Stimulated activated CD4-positive, alpha-beta T cell treated with anti-CD3 and anti-CD28 coated beads, Interleukin-15, amount 100 ng/mL, for 48 hours (primary cell): ENCODE data around the gene LBHD1.
A peak's percentile ranks its signal among the peaks of the same experiment; 100 is the strongest.
"Not testable (repeated sequence)": the region's sequence is repeated elsewhere in the genome, so short reads cannot be mapped to it uniquely, and the experiment has no call there.

ENCODE experiments used
- DNase-seq, 2 donors: peaks; one replicate each; pipeline ENCODE4 v3.0.0-alpha.2; 2020; ENCODE audit warnings: low read depth in 2 of 2

LBHD1 gene

GRCh38 chr11:62693624-62694023, 21.6 kb upstream of the LBHD1 start:
- DNase-seq: not testable (repeated sequence)

- no peak for DNase-seq
Observed at GRCh38 chr11:62689421-62690183, 17.5 kb upstream of the LBHD1 start, which contains the start of gene LRRN4CL. Gene LRRN4CL (minus strand): TSS chr11:62689530. CDS start chr11:62688508, 1,022 bp downstream.

DNA sequence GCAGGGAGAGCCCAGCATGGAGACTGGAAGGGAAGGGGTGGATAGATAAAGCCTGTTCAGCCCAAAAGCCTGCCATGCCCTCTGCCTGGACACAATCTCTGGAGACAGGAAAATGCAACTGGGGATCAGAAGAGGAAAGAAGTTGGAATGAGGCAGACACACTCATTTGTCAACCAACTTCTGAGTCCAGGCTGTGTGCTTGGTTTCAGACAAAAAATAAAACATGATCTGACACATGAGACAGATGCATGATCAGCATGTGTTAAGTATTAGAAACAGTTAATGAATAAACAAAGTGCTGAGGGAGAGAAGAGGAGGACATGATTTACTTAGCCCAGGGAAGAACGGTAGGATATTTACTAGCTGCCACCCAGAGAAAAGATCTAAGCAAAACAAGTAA, 16.4 kb upstream of the LBHD1 start:
- DNase-seq: no peak

GRCh38 chr11:62687508-62688396, 15.7 kb upstream of the LBHD1 start:
- no peak for DNase-seq

- DNase-seq: no peak
Observed at GRCh38 chr11:62682518-62682917, 10.5 kb upstream of the LBHD1 start.

GRCh38 chr11:62680825-62681240, 8.8 kb upstream of the LBHD1 start:
- no peak for DNase-seq

GRCh38 chr11:62678770-62679696, 7.0 kb upstream of the LBHD1 start, which contains the start of gene UBXN1:
Gene UBXN1 (minus strand): TSS chr11:62679073. CDS start chr11:62678923, 150 bp downstream.
- DNase-seq: peak; percentile 82 to 86

GRCh38 chr11:62678433-62678769, 6.3 kb upstream of the LBHD1 start:
- no peak for DNase-seq

DNA sequence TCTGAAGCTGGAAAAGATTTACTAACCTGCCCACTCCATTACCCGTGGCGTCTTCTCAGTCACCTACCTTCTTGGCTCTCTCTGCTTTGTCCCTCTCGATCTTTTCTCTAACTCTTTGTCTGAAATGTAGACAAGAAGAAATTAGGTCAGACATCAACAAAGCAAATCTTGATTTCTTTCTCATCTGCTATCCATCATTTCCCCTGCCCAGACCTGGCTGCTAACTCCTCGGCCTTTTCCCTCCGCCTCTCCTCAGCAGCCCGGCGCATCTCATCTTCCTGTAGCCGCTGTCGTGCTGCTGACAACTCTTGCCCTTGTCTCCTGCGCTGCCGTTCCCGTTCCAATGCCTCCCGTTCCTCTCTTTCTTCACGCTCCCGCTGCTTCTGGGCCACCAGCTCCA, 5.6 kb upstream of the LBHD1 start:
- no peak for DNase-seq

DNA sequence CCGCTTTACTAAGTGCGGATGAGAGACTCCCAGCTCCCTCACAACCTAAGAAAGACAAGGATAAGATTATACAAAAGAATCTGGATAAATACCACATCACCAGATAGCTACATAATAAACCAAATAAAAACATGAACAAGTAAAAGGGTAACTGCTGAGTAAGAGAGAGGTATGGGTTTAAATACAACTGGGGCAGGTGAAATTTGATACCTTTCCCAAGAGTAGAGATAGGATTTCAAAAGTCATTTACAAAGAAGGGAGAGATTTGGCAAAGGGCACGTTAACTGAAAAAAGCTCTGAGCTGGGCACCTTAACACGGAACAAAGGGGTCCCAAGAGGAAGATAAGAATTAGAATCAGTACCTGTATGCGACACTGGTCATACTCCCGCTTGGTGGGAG, 5.1 kb upstream of the LBHD1 start:
- no peak for DNase-seq

DNA sequence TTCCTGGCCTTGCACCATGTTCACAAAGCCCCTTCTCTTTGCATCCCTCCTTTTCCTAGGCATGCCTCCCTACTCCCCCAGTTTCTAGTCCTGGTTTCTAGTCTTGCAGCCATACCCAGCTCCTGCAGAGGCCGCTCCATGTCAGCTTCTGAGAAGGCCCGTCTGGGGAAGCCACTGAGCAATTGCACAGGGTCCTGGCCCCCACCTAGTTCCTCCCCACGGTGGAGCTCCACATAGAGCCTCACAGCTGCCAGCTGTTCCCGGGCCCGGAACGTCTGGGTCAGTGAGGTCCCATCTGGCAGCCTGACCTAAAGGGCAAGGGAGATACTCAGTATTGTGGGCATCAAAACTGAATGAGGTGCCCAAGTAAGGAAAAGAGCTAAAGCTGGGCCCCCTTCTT, 4.6 kb upstream of the LBHD1 start:
- no peak for DNase-seq

GRCh38 chr11:62675415-62675814, 3.3 kb upstream of the LBHD1 start:
- not testable (repeated sequence) for DNase-seq

DNA sequence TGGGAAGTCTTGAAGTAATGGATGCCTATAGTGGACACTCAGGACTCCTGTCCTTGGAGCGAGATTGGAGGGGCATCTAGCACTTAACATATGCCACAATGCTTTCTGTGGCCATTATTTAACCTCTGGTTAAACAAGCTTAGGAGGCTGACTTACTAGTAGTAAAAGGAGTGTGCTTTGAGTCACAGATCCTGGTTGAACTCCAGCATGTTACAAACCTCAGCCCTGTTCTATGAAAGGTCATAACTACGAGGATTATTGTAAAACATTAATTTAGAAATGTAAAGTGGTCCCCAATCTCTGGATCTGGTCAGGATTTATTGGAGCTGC, 1.1 kb upstream of the LBHD1 start:
- no peak for DNase-seq

GRCh38 chr11:62671236-62671607, 845 bp downstream of the LBHD1 start:
- no peak for DNase-seq

GRCh38 chr11:62669420-62670161, 2.5 kb downstream of the LBHD1 start:
- DNase-seq: no peak

- no peak for DNase-seq
Observed at GRCh38 chr11:62667460-62667859, 4.6 kb downstream of the LBHD1 start.

- no peak for DNase-seq
Observed at GRCh38 chr11:62666259-62666926, 5.7 kb downstream of the LBHD1 start.

- DNase-seq: peak in 1 of 2 donors; percentile 42
Observed at GRCh38 chr11:62665599-62666258, 6.3 kb downstream of the LBHD1 start.

DNA sequence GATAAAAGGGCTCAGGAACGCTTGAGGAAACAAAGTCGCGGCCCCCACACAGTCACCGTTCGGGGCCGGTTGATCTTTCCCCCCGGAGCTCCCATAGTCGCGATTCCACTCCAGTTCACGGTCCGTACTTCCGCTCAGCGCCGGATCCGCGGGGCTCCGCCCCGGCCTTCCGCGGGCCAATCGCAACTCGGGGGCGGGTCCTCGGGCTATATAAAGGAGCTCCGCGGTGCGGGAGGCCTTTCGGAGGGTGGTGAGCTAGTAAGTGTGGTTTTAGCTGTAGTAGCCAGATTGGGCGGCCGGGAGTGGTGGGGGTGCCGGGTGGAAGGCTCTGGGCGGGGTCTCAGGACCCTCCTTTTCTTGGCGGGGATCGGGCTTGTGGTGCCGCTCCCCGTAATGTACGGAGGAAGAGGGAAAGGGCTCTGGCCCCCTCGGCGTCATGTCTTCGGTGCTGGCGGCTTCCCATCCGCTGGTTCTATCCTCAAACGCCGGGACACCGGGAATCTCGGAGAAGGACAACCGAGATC, 6.9 kb downstream of the LBHD1 start, which contains the start of the genes C11orf98 and CSKMT:
C11orf98 (minus strand) TSS at position 136 of the 524 bp plus-strand sequence; CDS start at position 95, 41 bp downstream.
CSKMT (plus strand) TSS at position 238 of the 524 bp plus-strand sequence. CDS start 568 bp downstream, outside the sequence.
- DNase-seq: peak; percentile 94 to 95
